ENCODE data around the gene TUT7.
"Not testable (repeated sequence)": the region's sequence is repeated elsewhere in the genome, so short reads cannot be mapped to it uniquely, and the experiment has no call there.

The TUT7 gene, protein sequence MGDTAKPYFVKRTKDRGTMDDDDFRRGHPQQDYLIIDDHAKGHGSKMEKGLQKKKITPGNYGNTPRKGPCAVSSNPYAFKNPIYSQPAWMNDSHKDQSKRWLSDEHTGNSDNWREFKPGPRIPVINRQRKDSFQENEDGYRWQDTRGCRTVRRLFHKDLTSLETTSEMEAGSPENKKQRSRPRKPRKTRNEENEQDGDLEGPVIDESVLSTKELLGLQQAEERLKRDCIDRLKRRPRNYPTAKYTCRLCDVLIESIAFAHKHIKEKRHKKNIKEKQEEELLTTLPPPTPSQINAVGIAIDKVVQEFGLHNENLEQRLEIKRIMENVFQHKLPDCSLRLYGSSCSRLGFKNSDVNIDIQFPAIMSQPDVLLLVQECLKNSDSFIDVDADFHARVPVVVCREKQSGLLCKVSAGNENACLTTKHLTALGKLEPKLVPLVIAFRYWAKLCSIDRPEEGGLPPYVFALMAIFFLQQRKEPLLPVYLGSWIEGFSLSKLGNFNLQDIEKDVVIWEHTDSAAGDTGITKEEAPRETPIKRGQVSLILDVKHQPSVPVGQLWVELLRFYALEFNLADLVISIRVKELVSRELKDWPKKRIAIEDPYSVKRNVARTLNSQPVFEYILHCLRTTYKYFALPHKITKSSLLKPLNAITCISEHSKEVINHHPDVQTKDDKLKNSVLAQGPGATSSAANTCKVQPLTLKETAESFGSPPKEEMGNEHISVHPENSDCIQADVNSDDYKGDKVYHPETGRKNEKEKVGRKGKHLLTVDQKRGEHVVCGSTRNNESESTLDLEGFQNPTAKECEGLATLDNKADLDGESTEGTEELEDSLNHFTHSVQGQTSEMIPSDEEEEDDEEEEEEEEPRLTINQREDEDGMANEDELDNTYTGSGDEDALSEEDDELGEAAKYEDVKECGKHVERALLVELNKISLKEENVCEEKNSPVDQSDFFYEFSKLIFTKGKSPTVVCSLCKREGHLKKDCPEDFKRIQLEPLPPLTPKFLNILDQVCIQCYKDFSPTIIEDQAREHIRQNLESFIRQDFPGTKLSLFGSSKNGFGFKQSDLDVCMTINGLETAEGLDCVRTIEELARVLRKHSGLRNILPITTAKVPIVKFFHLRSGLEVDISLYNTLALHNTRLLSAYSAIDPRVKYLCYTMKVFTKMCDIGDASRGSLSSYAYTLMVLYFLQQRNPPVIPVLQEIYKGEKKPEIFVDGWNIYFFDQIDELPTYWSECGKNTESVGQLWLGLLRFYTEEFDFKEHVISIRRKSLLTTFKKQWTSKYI (N-terminal part only)

DNA sequence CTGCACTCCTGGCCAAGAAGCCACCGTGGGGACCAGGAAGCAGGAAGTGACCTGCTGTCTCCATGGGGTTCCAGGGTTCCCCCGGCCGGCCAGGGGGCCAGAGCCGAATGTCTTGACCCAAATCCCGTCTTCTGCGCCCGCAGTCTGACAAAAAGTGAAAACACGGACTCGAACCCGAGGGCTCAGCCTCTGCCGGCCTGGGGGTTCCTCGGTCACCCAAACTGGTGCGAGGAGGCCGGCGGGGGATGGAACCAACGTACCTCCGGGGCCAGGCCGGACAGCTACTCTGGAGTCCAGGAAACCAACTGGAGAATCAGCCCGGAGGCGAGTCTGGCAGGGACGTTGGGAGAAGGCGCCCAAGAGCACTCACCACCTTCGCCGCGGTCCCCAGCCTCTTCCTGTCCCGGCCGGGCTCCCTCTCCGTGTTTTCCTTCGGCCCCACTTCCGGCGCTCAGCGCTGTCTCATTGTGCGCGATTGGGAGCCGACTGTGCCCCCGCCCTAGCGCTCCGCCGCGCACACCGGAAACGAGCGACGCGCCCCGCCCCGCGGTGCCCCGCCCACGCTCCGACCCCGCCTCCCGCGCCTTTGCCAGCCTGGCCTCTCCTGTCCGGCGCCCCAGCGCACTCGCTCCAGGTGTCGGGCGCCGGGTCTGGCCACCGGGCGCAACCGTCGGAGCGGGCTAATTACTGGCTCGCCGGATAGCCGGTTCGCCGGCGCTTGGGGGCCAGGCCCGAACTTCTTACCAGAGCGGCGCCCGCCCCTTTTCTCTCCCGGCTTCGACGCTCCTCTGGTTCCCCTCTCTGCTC is at the start of gene TUT7:
TSS of gene TUT7 (minus strand) at position 400 of the 807 bp plus-strand sequence. CDS start 1,211 bp downstream, outside the sequence.
- peak; percentile 67 for DNase-seq

DNA sequence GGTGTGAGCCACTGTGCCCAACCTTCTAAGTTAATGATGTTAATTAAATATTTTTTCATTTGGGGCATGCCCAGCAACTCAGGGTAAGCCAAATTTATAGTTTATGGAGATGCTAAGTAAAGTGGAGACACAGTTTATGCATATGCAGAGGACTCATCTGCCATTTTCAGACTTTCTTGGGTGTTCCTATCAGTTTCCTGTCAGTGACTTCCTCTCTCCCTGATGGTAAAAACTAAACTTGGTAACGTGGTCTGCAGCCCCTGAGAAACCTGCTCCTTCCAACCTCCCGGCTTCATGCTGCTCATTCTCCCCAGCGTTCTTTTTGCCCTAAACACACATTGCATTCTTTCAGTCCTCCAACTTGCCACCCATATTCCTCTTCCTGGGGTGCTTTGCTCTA is 48.4 kb upstream of the TUT7 start:
- no peak for DNase-seq

DNA sequence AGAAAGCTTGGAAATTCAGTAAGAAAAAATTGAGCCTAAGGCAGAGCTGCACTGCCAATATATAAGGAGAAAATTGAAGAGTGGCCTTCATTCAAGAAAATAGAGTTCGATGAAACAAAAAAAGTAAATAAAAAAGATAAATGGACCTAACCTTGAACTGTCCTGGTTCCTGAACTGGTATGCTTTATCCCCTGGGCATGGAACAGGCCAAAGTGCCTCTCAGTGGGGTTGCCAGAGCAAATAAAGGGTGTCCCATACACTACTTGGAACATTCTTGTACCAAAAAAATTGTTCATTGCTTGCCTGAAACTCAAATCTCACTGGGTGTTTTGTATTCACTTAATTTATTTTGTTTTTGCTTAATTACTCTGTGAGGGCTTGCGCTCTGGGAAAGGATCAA is 42.2 kb upstream of the TUT7 start:
- no peak for DNase-seq

DNA sequence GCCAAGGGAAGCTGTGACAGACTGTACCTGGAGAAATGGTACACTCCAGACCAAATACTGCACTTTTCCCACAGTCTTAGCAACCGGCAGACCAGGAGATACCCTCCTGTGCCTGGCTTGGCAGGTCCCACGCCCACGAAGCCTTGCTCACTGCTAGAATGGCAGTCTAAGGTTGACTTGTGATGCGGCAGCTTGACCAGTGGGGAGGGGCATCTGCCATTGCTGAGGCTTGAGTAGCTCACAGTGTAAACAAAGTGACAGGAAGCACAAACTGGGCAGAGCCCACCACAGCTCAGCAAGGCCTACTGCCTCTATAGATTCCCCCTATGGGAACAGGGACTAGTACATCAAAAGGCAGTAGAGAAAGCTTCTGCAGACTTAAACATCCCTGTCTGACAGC is 36.0 kb upstream of the TUT7 start:
- DNase-seq: not testable (repeated sequence)

DNA sequence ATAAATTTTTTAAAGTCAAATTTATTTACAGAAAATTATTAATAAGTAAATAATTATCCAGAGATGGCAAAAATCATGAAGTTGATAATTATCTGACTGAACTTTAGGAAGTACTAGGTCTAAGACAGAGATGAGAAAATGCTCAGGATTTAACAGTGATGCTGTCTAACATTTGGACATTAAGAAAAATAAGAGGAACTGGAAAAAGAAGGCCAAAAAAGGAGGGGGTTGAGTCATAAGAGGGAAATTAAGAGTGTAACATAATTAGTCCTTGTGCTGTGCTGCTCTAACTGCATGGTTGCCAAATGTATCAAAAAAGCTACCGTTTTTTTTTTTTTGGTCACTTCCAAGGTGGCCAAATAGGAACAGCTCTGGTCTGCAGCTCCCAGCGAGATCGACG is 35.4 kb upstream of the TUT7 start:
- no peak for DNase-seq

DNA sequence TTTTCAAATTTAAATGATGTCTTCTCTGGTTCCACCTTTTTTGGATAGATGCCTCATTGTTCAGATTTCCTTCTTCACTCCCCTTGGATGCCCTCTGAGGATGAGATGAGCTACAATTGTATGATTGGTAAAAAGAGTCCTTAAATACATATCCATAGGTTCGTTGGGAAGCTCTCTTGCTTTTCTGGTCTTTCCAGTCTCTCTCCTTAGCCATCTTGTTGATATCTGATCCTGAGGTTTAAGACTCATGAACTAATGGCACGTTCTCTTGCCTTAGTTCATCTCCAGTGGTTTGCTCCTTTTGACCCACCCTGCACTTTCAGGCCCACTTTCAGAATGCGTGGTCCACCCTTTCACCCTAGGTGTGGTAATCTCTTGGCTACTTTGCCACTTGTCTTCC is 33.2 kb upstream of the TUT7 start:
- DNase-seq: no peak

DNA sequence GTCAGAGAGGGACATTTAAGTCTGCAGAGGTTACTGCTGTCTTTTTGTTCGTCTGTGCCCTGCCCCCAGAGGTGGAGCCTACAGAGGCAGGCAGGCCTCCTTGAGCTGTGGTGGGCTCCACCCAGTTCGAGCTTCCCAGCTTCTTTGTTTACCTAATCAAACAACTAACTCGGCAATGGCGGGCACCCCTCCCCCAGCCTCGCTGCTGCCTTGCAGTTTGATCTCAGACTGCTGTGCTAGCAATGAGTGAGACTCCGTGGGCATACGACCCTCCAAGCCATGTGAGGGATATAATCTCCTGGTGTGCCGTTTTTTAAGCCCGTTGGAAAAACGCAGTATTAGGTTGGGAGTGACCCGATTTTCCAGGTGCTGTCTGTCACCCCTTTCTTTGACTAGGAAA is 28.8 kb upstream of the TUT7 start:
- not testable (repeated sequence) for DNase-seq

DNA sequence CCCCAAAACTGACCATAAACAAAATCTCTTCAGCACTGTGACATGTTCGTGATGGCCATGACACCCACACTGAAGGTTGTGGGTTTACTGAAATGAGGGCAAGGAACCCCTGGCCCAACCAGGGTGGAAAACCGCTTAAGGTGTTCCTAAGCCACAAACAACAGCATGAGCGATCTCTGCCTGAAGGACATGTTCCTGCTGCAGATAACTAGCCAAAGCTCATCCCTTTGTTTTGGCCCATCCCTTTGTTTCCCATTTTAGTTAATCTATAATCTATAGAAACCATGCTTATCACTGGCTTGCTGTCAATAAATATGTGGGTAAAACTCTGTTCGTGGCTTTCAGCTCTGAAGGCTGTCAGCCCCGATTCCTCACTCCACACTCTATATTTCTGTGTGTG is 21.8 kb upstream of the TUT7 start:
- no peak for DNase-seq

DNA sequence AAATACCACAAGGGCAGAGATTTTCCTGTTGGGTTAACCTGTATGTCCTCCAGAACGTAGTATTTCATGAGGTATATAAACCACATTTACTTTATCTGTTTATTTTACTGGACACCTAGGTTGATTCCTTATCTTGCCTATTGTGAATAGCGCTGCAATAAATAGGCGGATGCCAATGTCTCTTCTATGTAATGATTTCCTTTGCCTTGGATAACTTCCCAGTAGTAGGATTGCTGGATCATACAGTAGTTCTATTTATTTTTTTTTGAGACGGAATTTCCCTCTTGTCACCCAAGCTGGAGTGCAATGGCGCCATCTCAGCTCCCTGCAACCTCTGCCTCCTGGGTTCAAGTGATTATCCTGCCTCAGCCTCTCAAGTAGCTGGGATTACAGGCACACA is 15.6 kb upstream of the TUT7 start:
- no peak for DNase-seq

DNA sequence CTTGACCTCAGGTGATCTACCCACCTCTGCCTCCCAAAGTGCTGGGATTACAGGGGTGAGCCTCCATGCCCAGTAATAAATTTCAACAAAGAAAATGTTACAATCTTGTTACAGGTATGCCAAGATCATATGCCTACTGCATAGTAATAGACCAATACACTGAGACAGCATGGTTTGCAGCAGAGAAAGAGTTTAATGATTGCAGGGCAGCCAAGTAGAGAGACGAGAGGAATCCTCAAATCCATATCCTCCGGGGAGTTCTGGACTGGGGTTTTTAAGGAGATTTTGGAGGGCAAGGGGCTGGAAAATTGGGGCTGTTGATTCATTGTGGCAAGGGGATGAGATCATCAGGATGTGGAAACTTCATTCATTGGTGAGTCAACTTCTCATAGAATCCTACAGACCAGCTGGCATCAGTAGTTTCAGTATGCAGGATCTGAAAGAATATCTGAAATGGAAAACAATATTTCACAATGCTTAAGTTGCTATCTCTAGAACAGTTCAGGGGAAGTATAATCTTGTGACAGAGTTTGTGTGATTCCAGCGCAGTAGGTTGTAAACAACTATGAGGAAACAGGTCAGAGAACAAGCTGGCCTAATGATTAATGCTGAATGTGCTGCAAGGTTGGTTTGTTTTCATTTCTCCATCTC is 14.8 kb upstream of the TUT7 start:
- no peak for DNase-seq

DNA sequence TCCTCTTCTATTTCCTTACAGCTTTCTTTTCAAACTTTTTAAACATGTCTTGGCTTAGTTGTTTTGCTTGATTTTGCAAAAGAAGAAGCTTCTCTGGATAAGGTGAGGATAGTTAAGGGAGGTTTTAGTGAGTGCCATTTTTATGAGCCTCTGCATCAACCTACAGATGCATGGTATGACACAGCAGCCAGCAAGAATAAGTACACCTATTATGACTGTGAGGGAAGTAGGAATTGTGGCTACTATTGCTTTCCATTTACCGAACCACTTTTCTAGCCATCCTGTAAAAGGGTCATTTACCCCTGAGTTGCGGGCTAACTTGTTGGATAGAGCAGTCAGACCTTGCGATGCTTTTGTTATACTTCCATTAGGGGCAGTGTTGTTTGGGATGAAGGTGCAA is 7.0 kb upstream of the TUT7 start:
- DNase-seq: no peak

DNA sequence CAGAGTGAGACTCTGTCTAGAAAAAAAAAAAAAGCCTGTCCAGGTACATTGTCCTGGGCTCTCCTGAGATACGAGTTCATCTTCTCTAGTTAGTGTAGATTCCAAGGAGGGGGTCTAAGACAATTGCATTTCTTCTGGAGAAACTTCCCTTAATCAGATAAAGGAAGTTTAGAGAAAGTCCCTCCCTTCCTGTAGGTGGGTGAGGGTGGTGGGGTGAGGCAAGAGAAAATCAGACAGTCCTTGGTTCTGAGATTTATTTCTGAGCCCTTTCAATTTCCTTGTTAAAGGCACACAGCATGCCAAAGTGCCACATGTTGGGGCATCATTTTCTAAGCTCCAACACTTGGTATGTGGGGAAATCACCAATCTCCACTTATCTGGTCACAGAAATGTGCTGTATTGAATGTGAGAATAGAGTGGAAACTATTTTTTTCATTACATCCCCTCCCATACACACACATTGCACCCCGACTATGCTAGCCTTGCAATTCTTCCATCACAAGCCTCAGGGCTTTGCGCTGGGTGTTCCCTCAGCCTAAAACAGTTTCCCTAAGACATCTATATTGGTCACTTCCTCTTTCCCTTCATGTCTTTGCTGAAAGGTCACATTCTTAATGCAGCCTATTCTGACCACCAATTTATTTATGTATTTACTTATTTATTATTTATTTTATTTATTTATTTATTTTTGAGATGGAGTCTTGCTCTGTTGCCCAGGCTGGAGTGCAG is 5.1 kb upstream of the TUT7 start:
- DNase-seq: no peak

DNA sequence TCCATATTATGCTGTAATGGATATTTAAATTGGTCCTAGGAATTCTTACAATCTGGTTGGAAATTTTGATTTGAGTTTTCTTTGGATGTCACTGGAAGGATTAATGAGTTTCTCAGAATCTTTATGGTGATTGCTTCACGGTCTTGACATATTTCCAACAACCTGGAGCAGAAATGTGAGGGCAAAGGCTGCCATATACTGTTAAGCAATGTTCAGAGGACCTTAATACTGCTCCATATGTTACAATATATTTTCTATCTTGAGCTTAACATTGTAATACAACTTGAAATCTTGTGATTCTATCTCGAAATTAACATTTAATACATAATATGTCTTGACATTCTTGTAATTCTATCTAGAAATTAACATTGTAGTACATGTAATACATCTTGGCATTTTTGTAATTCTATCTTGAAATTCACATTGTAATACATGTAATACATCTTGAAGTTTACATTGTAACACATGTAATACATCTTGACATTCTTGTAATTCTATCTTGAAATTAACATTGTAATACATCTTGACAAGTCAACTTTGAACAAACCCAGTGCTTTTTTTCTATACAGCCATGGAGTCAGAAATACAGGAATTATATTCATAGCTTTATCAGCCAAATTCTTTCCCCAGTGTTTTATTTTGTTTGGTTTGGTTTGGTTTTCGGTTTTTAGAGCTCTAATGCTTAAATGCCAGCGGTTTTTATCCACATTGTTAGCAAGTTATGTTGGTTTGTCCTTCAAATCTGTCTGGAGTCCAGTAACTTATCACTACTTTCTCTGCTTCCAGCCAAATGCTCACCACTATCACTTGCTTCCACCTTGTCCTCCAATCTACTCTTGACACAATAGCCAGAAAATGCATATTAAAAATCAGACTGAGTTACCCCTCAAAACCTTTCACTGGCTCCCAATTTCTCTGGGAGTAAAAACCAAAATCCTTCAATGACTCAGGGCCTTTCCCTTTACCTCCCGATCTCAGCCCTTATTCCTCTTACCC is 3.0 kb upstream of the TUT7 start:
- DNase-seq: no peak

DNA sequence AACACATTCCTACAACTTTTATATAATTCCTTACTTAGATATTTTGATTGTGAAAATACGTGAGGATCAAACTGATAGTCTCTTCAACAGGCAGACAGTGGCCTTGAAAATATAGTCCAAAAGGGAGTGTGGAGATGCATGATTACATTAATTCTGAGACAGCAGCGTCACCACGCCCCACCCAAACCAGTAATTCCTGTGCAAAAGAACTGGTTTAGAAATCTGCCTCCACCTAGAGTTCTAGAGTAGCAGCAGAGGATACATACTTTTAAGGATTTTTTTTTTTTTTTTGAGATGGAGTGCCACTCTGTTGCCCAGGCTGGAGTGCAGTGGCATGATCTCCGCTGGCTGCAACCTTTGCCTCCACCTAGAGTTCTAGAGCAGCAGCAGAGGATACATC is 1.6 kb upstream of the TUT7 start:
- DNase-seq: no peak

DNA sequence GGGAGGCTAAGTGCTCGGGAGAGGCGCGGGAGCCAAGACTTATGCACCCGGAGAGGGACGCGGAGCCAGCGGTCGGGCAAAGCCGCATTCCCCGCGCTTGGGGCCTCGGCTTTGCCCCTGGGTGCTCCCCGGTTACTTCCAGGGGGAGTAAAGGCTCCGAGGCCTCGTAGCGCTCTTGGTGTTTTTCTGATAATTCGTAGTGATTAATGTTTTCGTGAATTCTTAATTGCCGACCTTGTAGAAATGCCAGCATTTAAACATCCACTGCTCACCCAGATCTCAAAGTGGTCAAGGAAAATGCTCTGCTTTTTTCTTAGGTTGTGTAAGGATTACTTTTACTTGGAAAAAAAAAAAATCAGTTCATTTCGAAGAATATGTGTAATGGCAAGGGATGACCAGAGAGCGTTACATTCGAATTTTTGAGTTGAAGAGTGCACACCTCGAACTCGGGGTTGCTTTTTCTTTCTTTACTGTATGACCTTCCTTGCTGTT is 654 bp upstream of the TUT7 start:
- no peak for DNase-seq

DNA sequence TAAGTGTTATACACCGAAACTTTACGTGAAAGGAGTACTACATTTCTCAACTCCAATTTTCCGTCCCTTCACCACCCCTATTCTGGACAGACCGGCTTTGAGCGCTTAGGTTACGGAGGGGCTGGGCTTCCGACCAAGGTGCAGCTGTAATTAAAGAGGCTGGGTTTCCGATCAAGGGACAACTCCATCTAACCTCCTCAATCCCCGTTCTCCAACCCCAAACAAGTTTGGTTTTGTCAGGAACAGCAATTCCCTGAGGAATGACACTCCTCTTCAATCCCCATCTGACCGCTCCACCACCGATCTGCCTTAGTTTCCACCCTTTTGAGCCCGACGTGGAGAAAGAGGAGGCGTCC is 577 bp downstream of the TUT7 start:
- no peak for DNase-seq

DNA sequence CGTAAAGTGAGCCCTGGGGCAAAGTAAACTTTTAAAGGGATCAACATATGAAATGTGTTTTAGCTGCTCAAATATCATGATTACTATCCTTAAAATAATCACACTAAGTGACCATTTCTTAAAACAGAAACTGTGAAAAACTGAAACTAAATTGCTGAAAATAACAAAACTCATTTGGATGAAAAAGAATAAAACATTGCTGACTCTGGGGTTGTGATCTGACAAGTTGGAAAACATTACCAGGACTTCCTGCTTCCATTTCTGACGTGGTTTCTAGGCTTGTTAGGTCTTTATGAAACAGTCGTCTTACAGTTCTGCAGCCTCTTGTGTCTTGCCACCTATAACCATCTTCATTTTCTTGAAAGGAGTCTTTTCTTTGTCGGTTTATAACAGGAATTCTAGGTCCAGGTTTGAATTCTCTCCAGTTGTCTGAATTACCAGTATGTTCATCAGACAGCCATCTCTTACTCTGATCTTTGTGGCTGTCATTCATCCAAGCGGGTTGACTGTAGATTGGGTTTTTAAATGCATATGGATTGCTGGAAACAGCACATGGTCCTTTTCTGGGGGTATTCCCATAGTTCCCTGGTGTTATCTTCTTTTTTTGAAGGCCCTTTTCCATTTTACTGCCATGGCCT is 1.7 kb downstream of the TUT7 start:
- no peak for DNase-seq

DNA sequence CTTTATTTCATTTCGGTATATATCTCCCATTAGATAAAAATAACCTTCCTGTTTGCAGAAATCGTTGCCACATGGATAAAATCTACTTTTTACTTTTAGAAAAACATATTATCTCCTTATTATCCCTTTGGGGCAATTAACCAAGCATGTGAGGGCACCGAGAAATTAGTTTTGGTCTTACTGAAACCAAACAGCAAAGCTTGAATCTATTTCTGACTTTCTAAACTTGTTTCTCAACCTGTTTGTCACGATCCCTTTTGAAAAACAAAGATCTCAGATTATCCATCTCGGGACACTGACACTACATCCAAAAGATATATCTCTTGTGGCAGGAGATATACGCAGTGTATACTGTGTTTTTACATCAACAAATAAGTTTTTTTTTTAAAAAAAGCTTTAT is 2.3 kb downstream of the TUT7 start:
- no peak for DNase-seq
